OCI-LY1 (cell line): ENCODE measurements around the gene IRF7.

Source experiments
- H2AFZ ChIP-seq: fragments of 200-600 bp; sonication (generic), shearing (Covaris generic); 2 replicates; pipeline ENCODE4 v1.6.0; 2014; ENCODE audit warnings: antibody characterized with exemption, mild to moderate bottlenecking, low read length
- H3F3A ChIP-seq: fragments of 200-600 bp; sonication (generic), shearing (Covaris generic); 2 replicates; pipeline ENCODE4 v1.6.0; 2014; ENCODE audit warnings: mild to moderate bottlenecking, antibody characterized with exemption, low read length, moderate library complexity; ENCODE audit not compliant: insufficient read depth
- H3K27ac ChIP-seq: fragments of 200-600 bp; sonication (generic); 2 replicates; pipeline ENCODE4 v1.5.1; 2014; ENCODE audit warnings: low read length, mixed run types, mild to moderate bottlenecking, low read depth; ENCODE audit not compliant: poor library complexity, severe bottlenecking
- H3K27me3 ChIP-seq: fragments of 200-600 bp; sonication (generic); 2 replicates; pipeline ENCODE4 v1.6.0; 2014; ENCODE audit warnings: antibody characterized with exemption, mild to moderate bottlenecking, low read length, moderate library complexity; ENCODE audit not compliant: insufficient read depth
- H3K36me3 ChIP-seq: fragments of 200-600 bp; sonication (generic); 2 replicates; pipeline ENCODE4 v1.6.1; 2014; ENCODE audit warnings: mild to moderate bottlenecking, antibody characterized with exemption, low read length, moderate library complexity, mixed read lengths; ENCODE audit not compliant: insufficient read depth
- H3K4me1 ChIP-seq: fragments of 200-600 bp; sonication (generic); 2 replicates; pipeline ENCODE4 v1.5.1; 2014; ENCODE audit warnings: mild to moderate bottlenecking, low read length, moderate library complexity; ENCODE audit not compliant: insufficient read depth, severe bottlenecking
- H3K4me2 ChIP-seq: fragments of 200-600 bp; sonication (generic), shearing (Covaris generic); 2 replicates; pipeline ENCODE4 v1.6.1; 2014; ENCODE audit warnings: low read length
- H3K4me3 ChIP-seq: fragments of 200-600 bp; sonication (generic); 2 replicates; pipeline ENCODE4 v1.5.1; 2014; ENCODE audit warnings: low read length, low read depth, mild to moderate bottlenecking, mixed read lengths; ENCODE audit not compliant: poor library complexity, severe bottlenecking
- H3K79me2 ChIP-seq: fragments of 200-600 bp; shearing (Covaris generic); 2 replicates; pipeline ENCODE4 v1.6.1; 2016; ENCODE audit warnings: mixed run types, low read length, mixed read lengths; ENCODE audit not compliant: insufficient read depth
- H3K9ac ChIP-seq: fragments of 200-600 bp; sonication (generic), shearing (Covaris generic); 2 replicates; pipeline ENCODE4 v1.6.1; 2014; ENCODE audit warnings: mild to moderate bottlenecking, low read length, mixed read lengths
- H3K9me2 ChIP-seq: fragments of 200-600 bp; sonication (generic), shearing (Covaris generic); 2 replicates; pipeline ENCODE4 v1.6.1; 2014; ENCODE audit warnings: low read depth, mild to moderate bottlenecking, low read length, mixed read lengths
- H3K9me3 ChIP-seq: fragments of 200-600 bp; shearing (Covaris generic); 2 replicates; pipeline ENCODE4 v1.6.1; 2014; ENCODE audit warnings: low read length, mixed read lengths
- H4K20me1 ChIP-seq: fragments of 200-600 bp; sonication (generic), shearing (Covaris generic); 2 replicates; pipeline ENCODE4 v1.6.0; 2016; ENCODE audit warnings: mild to moderate bottlenecking, low read length; ENCODE audit not compliant: insufficient read depth
- EZH2 ChIP-seq: fragments of 200-600 bp; sonication (generic), shearing (Covaris generic); IDR thresholded peaks from 2 replicates; pipeline ENCODE4 v1.8.0; 2017; ENCODE audit warnings: borderline replicate concordance, mixed run types, mild to moderate bottlenecking, antibody characterized with exemption, low read length, moderate library complexity, mixed read lengths
- TF ChIP-seq, protein P1 (sequence below): fragments of 200-600 bp; sonication (generic), shearing (Covaris generic); IDR thresholded peaks from 2 replicates; pipeline ENCODE4 v1.5.1; 2017; ENCODE audit warnings: mild to moderate bottlenecking, antibody characterized with exemption, low read length, moderate library complexity, mixed read lengths

IRF7 gene

DNA sequence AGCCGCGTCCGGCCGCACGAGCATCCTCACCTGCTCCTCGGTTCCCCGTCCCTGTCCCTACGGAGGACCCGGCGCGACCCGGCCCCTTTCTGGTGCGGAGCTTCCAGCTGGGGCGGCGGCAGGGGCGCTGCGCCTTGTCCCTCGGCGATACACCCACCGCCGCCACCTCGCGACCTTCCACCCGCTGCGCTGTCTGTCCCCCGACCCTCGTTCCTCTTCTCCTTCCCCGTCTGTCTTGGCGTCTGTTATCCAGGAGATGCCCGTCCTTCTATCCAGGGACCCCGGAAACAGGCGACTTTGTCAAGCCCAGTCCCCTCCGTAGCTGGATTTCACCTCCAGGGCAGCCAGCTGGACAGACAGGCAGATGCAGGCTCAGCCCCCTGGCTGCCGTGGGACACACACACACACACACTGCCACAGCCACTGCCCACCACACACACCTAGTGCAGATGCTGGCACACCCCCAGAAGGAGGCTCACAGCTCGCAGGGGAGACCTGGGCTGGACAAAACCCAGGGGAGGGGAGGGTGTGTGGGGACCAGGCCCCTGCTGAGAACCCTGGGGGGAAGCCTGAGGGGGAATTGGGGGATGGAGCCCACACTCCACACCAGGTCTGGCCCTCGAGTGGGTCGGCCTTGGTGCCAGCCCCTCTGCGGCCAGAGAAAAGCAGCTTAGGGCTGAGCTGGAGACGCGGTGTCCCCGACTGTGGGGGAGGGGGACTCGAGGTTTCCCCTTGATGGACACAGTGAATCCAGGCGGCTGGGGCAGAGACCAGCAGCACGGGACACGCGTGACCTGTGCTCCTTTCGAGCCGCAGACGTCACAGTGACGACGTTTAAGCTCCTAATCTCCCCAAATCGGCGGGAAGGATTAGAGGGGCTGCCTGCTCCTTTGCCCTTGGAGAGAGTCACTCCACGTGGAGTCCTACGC is 22.1 kb upstream of the IRF7 start:
- H3K79me2 ChIP-seq: no peaks in the 10 kb centered on the region
- H3K4me3 ChIP-seq: no peak overlapping the region
- H3K4me2 ChIP-seq: no peak overlapping the region
- TF ChIP-seq, protein P1, sequence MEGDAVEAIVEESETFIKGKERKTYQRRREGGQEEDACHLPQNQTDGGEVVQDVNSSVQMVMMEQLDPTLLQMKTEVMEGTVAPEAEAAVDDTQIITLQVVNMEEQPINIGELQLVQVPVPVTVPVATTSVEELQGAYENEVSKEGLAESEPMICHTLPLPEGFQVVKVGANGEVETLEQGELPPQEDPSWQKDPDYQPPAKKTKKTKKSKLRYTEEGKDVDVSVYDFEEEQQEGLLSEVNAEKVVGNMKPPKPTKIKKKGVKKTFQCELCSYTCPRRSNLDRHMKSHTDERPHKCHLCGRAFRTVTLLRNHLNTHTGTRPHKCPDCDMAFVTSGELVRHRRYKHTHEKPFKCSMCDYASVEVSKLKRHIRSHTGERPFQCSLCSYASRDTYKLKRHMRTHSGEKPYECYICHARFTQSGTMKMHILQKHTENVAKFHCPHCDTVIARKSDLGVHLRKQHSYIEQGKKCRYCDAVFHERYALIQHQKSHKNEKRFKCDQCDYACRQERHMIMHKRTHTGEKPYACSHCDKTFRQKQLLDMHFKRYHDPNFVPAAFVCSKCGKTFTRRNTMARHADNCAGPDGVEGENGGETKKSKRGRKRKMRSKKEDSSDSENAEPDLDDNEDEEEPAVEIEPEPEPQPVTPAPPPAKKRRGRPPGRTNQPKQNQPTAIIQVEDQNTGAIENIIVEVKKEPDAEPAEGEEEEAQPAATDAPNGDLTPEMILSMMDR: no peak
- TF ChIP-seq EZH2: no peak
- H3K4me1 ChIP-seq: no peaks in the 10 kb centered on the region
- no peak overlapping the region for H2AFZ ChIP-seq
- no peaks in the 10 kb centered on the region for H3K27me3 ChIP-seq
- no peak overlapping the region for H3K27ac ChIP-seq
- no peaks in the 10 kb centered on the region for H3K36me3 ChIP-seq
- no peaks in the 10 kb centered on the region for H3F3A ChIP-seq
- H3K9me2 ChIP-seq: no peaks in the 10 kb centered on the region
- H4K20me1 ChIP-seq: no peaks in the 10 kb centered on the region
- no peaks in the 10 kb centered on the region for H3K9me3 ChIP-seq
- no peak overlapping the region for H3K9ac ChIP-seq

DNA sequence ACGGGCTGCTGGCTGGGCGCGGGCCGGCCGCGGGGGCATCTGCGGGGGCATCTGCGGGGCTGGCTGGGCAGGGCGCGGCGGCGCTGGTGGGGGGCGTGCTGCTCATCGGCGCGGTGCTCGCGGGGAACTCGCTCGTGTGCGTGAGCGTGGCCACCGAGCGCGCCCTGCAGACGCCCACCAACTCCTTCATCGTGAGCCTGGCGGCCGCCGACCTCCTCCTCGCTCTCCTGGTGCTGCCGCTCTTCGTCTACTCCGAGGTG is 21.5 kb upstream of the IRF7 start:
- no peaks in the 10 kb centered on the region for H3K79me2 ChIP-seq
- no peaks in the 10 kb centered on the region for H3F3A ChIP-seq
- no peak overlapping the region for H3K9ac ChIP-seq
- H3K27me3 ChIP-seq: no peaks in the 10 kb centered on the region
- no peak overlapping the region for H3K4me2 ChIP-seq
- H3K9me3 ChIP-seq: no peaks in the 10 kb centered on the region
- H3K36me3 ChIP-seq: peaks cover 2% of the 10 kb centered on the region; the same call in 1 of the 2 replicates
- no peaks in the 10 kb centered on the region for H3K9me2 ChIP-seq
- no peak overlapping the region for H3K4me3 ChIP-seq
- TF ChIP-seq, protein P1: no peak
- no peak for TF ChIP-seq EZH2
- no peaks in the 10 kb centered on the region for H4K20me1 ChIP-seq
- H2AFZ ChIP-seq: no peak overlapping the region
- H3K4me1 ChIP-seq: no peaks in the 10 kb centered on the region
- no peak overlapping the region for H3K27ac ChIP-seq

DNA sequence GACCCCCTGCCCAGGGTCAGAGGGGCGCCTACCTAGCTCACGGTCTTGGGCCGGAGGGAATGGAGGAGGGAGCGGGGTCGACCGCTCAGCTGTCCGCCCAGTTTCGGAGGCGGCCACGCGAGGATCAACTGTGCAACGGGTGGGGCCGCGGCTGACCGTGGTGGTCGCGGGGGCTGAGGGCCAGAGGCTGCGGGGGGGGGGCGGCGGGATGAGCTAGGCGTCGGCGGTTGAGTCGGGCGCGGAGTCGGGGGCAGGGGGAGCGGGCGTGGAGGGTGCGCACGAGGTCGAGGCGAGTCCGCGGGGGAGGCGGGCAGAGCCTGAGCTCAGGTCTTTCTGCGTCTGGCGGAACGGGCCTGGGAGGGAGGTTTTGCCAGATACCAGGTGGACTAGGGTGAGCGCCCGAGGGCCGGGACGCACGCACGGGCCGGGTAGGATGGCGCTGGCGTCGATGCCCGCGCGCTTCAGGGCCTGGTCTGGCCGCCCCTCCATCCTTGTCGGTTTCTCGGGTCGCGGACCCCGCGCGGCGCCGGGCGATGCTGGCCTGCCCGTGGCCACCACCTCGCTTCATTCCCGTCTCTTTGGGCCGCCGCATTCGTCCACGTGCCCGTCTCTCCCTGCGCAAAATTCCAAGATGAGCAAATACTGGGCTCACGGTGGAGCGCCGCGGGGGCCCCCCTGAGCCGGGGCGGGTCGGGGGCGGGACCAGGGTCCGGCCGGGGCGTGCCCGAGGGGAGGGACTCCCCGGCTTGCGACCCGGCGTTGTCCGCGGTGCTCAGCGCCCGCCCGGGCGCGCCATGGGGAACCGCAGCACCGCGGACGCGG is 21.0 kb upstream of the IRF7 start, which contains the start of gene DRD4:
Gene DRD4, plus strand, starts transcription at position 759 of the 822 bp plus-strand sequence. Its CDS starts 36 bp downstream, at position 795.
- H3K9ac ChIP-seq: no peak within 1 kb of the TSS
- no peaks in the 10 kb centered on the region for H4K20me1 ChIP-seq
- H3K27ac ChIP-seq: no peak within 1 kb of the TSS

More for the DNA sequence above, 21.0 kb upstream of the IRF7 start, which contains the start of gene DRD4:
- H3K9me3 ChIP-seq: no peaks in the 10 kb centered on the region
- no peaks in the 10 kb centered on the region for H3K79me2 ChIP-seq
- no peak within 1 kb of the TSS for H3K4me3 ChIP-seq
- peaks cover 2% of the 10 kb centered on the region; the same call in 1 of the 2 replicates for H3K36me3 ChIP-seq
- H3K4me1 ChIP-seq: no peaks in the 10 kb centered on the region
- no peaks in the 10 kb centered on the region for H3K27me3 ChIP-seq
- no peaks in the 10 kb centered on the region for H3F3A ChIP-seq
- no peak within 1 kb of the TSS for H3K4me2 ChIP-seq
- no peak within 1 kb of the TSS for H2AFZ ChIP-seq
- no peak for TF ChIP-seq EZH2
- TF ChIP-seq, protein P1: no peak
- no peaks in the 10 kb centered on the region for H3K9me2 ChIP-seq
